22Rv1 (cell line): ENCODE measurements around the gene ZNF407.

Experiments used
- H3K27ac ChIP-seq: fragments of 450-650 bp; 2 replicates; pipeline ENCODE4 v1.5.1; 2017
- ZFX ChIP-seq: fragments of 450-650 bp; IDR thresholded peaks from 2 replicates; pipeline ENCODE4 v1.6.1; 2017; ENCODE audit warnings: antibody characterized with exemption, borderline replicate concordance
- TF ChIP-seq, protein P1 (sequence below): fragments of 450-650 bp; IDR thresholded peaks from 2 replicates; pipeline ENCODE4 v1.5.1; 2017; ENCODE audit warnings: mild to moderate bottlenecking

ZNF407 gene

GRCh38 chr18:74626049-74626874 is 28.6 kb downstream of the ZNF407 start:
- no peak overlapping the region for H3K27ac ChIP-seq
- TF ChIP-seq ZFX = no peak
- TF ChIP-seq, protein P1, sequence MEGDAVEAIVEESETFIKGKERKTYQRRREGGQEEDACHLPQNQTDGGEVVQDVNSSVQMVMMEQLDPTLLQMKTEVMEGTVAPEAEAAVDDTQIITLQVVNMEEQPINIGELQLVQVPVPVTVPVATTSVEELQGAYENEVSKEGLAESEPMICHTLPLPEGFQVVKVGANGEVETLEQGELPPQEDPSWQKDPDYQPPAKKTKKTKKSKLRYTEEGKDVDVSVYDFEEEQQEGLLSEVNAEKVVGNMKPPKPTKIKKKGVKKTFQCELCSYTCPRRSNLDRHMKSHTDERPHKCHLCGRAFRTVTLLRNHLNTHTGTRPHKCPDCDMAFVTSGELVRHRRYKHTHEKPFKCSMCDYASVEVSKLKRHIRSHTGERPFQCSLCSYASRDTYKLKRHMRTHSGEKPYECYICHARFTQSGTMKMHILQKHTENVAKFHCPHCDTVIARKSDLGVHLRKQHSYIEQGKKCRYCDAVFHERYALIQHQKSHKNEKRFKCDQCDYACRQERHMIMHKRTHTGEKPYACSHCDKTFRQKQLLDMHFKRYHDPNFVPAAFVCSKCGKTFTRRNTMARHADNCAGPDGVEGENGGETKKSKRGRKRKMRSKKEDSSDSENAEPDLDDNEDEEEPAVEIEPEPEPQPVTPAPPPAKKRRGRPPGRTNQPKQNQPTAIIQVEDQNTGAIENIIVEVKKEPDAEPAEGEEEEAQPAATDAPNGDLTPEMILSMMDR = no peak

DNA sequence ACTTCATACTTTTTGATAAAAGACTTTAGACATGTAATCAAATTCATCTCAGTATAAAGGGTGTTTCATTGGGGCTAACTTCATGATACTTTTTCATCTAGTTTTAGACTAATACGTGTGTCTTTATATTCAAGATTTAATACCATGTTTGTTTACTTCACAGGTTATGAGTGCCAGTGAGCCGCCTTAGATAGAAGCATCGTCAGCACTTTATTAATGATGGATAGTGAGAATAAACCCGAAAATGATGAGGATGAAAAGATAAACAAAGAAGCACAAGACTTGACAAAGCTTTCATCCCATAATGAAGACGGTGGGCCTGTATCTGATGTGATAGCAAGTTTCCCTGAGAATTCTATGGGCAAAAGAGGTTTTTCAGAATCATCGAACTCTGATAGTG is 33.1 kb downstream of the ZNF407 start:
- TF ChIP-seq, protein P1 = no peak
- no peak for TF ChIP-seq ZFX
- H3K27ac ChIP-seq = no peak overlapping the region

DNA sequence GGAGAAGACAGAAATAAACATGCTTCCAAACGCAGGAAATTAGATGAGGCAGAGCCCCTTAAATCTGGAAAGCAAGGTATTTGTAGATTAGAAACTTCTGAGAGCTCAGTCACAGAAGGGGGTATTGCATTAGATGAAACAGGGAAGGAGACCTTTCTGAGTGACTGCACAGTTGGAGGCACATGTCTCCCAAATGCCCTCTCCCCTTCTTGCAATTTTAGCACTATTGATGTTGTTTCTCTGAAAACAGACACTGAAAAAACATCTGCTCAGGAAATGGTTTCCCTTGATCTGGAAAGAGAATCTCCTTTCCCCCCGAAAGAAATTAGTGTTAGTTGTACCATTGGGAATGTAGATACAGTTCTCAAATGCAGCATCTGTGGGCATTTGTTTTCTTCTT is 33.5 kb downstream of the ZNF407 start:
- no peak overlapping the region for H3K27ac ChIP-seq
- TF ChIP-seq, protein P1 = no peak

GRCh38 chr18:74631623-74632350 is 34.1 kb downstream of the ZNF407 start:
- TF ChIP-seq, protein P1 = no peak
- no peak for TF ChIP-seq ZFX
- no peak overlapping the region for H3K27ac ChIP-seq

DNA sequence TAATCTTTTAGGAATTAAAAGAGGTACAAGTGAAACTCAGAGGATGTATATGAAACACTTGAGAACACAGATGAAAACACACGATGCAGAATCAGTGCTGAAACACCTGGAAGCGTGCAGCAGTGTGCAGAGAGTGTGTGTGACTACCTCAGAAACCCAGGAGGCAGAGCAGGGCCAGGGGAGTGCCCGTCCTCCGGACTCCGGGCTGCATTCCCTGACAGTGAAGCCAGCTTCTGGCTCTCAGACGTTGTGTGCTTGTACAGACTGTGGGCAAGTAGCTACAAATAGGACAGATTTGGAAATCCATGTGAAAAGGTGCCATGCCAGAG is 34.6 kb downstream of the ZNF407 start:
- no peak for TF ChIP-seq ZFX
- TF ChIP-seq, protein P1 = no peak
- no peak overlapping the region for H3K27ac ChIP-seq

DNA sequence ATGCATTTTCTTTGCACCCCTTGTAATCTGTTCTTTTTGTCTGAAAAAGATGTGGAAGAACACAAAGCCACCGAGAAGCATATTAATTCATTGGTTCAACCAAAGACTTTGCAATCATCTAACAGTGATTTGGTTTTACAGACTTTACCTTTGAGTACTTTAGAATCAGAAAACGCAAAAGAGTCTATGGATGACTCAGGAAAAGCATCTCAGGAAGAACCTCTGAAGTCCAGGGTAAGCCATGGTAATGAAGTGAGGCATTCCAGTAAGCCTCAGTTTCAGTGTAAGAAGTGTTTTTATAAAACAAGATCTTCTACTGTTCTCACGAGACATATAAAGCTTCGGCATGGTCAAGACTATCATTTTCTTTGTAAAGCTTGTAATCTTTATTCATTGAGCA is 35.2 kb downstream of the ZNF407 start:
- H3K27ac ChIP-seq = no peak overlapping the region
- TF ChIP-seq ZFX = no peak
- TF ChIP-seq, protein P1 = no peak
